ENCODE results near the gene TSPAN4.

DNA sequence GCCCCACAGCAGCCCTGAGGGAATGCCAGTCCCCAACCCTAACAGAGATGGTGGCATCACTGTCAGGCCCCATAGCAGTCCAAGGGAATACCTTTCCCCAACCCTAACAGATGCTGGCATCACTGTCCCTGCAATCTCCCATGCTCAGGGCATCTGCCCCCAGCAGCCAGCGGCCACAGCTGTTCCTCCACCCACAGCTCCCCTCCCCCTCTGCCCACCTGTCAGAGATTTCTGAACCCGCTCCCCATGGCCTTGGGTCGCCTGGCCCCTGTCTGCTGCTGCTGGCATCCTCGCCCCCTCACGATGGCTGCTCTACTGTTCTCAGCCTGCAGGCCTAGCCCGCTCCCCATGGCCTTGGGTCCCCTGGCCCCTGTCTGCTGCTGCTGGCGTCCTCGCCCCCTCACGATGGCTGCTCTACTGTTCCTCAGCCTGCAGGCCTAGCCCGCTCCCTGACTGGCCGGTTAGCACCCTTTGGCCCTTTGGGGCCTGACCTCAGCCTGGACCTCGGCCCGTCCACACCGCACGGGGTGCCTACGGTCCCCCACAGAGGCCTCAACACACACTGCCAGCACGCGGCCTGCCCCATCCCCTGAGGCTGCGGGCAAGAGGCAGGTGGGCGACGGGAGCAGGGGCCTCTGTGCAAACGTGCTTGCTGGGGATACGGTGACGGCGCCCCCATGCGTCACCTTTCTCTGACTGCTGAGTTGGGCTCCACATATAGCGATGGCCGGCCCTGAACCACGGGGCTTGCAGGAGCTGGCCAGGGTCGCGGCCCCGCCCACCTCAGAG is 47.2 kb downstream of the TSPAN4 start:
- TF ChIP-seq, protein P1, sequence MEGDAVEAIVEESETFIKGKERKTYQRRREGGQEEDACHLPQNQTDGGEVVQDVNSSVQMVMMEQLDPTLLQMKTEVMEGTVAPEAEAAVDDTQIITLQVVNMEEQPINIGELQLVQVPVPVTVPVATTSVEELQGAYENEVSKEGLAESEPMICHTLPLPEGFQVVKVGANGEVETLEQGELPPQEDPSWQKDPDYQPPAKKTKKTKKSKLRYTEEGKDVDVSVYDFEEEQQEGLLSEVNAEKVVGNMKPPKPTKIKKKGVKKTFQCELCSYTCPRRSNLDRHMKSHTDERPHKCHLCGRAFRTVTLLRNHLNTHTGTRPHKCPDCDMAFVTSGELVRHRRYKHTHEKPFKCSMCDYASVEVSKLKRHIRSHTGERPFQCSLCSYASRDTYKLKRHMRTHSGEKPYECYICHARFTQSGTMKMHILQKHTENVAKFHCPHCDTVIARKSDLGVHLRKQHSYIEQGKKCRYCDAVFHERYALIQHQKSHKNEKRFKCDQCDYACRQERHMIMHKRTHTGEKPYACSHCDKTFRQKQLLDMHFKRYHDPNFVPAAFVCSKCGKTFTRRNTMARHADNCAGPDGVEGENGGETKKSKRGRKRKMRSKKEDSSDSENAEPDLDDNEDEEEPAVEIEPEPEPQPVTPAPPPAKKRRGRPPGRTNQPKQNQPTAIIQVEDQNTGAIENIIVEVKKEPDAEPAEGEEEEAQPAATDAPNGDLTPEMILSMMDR (IDR thresholded peaks at IDR 0.05): no peak
- no peak for TF ChIP-seq POLR2A (IDR thresholded peaks at IDR 0.05)
